Smooth muscle cell (in vitro differentiated cells): ENCODE results near the gene CHST2. TPM values are rescaled to one million over a fixed set of nuclear protein-coding genes. Genes with fewer than 3 reads are reported as not detected.

Experiments used
- DNase-seq: peaks from one replicate; lab custom pipeline; 2025; ENCODE audit not compliant: unreplicated experiment; lab: John Stamatoyannopoulos, UW
- H2AFZ ChIP-seq: fragments of 200-600 bp; sonication (generic); 2 replicates; pipeline ENCODE4 v1.6.0; 2016; ENCODE audit warnings: antibody characterized with exemption, low read depth, mild to moderate bottlenecking
- H3F3A ChIP-seq: fragments of 200-600 bp; sonication (generic); 2 replicates; pipeline ENCODE4 v1.6.0; 2017; ENCODE audit warnings: antibody characterized with exemption, low read depth
- H3K27ac ChIP-seq: fragments of 200-600 bp; sonication (generic); 2 replicates; pipeline ENCODE4 v1.5.1; 2016; ENCODE audit warnings: low read depth, mild to moderate bottlenecking
- H3K27me3 ChIP-seq: fragments of 200-600 bp; sonication (generic); 2 replicates; pipeline ENCODE4 v1.6.1; 2016; ENCODE audit warnings: low read depth, mild to moderate bottlenecking
- H3K36me3 ChIP-seq: fragments of 200-600 bp; sonication (generic); 2 replicates; pipeline ENCODE4 v1.5.1; 2016; ENCODE audit warnings: low read depth
- H3K4me1 ChIP-seq: fragments of 200-600 bp; sonication (generic); 2 replicates; pipeline ENCODE4 v1.5.1; 2016; ENCODE audit warnings: low read depth
- H3K4me2 ChIP-seq: fragments of 200-600 bp; sonication (generic); 2 replicates; pipeline ENCODE4 v1.6.0; 2016; ENCODE audit warnings: mild to moderate bottlenecking
- H3K4me3 ChIP-seq: fragments of 200-600 bp; sonication (generic); 2 replicates; pipeline ENCODE4 v1.5.1; 2016; ENCODE audit warnings: mild to moderate bottlenecking
- H3K79me2 ChIP-seq: fragments of 200-600 bp; sonication (generic); 2 replicates; pipeline ENCODE4 v1.6.0; 2016; ENCODE audit warnings: low read depth, mild to moderate bottlenecking
- H3K9ac ChIP-seq: fragments of 200-600 bp; sonication (generic); 2 replicates; pipeline ENCODE4 v1.6.0; 2016; ENCODE audit warnings: low read depth
- H3K9me3 ChIP-seq: fragments of 200-600 bp; sonication (generic); replicated peaks from 2 replicates; pipeline ENCODE4 v1.5.1; 2016; ENCODE audit warnings: low read depth
- H4K20me1 ChIP-seq: fragments of 200-600 bp; sonication (generic); 2 replicates; pipeline ENCODE4 v1.6.0; 2016; ENCODE audit warnings: low read depth
- WGBS: methylation state at CpG from one replicate; pipeline ENCODE4 v1.1.7; 2016; ENCODE audit warnings: low lambda C conversion rate; 5-methylcytosine and 5-hydroxymethylcytosine counted together
- polyA plus RNA-seq: library from polyadenylated mRNA; unstranded; fragments of >200 nt; fragmentation: Nextera tagmentation; extraction: Ambion mirVana; gene quantifications from 2 replicates; pipeline ENCODE4 v1.2.1, GENCODE V29; 2016
- total RNA-seq: library from RNA; depleted of rRNA; stranded (reverse); fragments of >200 nt; gene quantifications from 2 replicates; pipeline ENCODE4 v1.2.3, GENCODE V29; 2014
- TF ChIP-seq, protein P1 (sequence below): fragments of 200-600 bp; sonication (generic); IDR thresholded peaks from 2 replicates; pipeline ENCODE4 v1.5.1; 2017; ENCODE audit warnings: borderline replicate concordance, mild to moderate bottlenecking, antibody characterized with exemption; ENCODE audit not compliant: insufficient read depth, poor library complexity, severe bottlenecking

The CHST2 gene
- total and polyA plus RNA-seq, 2 experiments from 2014 or later: 10.4 to 16.0 TPM

DNA sequence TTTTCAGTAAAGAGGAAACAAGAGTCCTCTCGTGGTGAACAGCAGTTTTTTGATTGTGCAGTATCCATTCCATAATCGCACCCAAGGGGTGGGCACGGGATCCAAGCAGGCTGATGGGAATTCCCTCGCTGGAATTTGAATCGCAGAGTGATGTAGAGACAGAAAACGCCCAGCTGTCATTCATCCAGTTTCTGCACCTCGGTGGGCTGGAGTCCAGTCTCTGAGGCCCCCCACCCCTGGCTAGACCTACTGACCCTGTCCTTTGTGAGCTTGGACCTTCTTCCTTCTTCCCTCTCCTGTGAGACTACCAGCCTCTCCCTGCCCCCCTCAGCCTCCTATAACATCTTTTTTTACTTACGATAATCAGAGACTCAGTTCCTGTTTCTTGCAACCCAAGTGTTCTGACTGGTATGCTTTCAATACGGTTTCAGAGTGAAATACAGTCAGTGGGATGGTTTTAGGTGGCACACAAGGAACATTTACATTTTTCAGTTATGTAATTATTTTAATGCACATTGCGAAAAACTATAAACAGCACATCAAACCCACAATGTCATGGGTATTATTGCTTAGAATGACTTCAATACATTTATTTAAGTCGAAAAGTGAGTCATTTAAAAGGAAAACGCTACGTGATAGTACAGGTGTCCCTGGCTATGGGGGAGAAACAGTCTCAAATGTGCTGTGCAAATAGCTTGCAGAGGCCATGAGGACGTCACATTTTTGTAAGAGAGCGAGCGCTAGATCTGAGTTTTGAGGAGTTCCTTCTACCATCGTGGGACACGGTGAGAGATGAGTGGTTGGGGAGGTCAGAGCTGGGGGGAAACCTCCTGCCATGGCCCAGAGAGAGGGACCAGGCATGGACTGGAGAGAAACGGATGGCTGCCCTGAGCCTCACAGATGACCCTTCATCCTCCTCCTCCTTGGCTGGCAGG is 37.5 kb upstream of the CHST2 start:
- no peak overlapping the region for H3K4me2 ChIP-seq
- no peaks in the 10 kb centered on the region for H3K4me1 ChIP-seq
- no peaks in the 10 kb centered on the region for H3F3A ChIP-seq
- H3K79me2 ChIP-seq: no peaks in the 10 kb centered on the region
- H3K9ac ChIP-seq: no peak overlapping the region
- 96% methylated on average over 19 of the region's 19 CpGs for WGBS
- TF ChIP-seq, protein P1, sequence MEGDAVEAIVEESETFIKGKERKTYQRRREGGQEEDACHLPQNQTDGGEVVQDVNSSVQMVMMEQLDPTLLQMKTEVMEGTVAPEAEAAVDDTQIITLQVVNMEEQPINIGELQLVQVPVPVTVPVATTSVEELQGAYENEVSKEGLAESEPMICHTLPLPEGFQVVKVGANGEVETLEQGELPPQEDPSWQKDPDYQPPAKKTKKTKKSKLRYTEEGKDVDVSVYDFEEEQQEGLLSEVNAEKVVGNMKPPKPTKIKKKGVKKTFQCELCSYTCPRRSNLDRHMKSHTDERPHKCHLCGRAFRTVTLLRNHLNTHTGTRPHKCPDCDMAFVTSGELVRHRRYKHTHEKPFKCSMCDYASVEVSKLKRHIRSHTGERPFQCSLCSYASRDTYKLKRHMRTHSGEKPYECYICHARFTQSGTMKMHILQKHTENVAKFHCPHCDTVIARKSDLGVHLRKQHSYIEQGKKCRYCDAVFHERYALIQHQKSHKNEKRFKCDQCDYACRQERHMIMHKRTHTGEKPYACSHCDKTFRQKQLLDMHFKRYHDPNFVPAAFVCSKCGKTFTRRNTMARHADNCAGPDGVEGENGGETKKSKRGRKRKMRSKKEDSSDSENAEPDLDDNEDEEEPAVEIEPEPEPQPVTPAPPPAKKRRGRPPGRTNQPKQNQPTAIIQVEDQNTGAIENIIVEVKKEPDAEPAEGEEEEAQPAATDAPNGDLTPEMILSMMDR: no peak
- H3K27me3 ChIP-seq: no peaks in the 10 kb centered on the region
- no peak for DNase-seq
- no peak overlapping the region for H3K27ac ChIP-seq
- no peaks in the 10 kb centered on the region for H3K9me3 ChIP-seq
- H2AFZ ChIP-seq: no peak overlapping the region
- H3K36me3 ChIP-seq: no peaks in the 10 kb centered on the region
- H3K4me3 ChIP-seq: no peak overlapping the region
- H4K20me1 ChIP-seq: no peaks in the 10 kb centered on the region

DNA sequence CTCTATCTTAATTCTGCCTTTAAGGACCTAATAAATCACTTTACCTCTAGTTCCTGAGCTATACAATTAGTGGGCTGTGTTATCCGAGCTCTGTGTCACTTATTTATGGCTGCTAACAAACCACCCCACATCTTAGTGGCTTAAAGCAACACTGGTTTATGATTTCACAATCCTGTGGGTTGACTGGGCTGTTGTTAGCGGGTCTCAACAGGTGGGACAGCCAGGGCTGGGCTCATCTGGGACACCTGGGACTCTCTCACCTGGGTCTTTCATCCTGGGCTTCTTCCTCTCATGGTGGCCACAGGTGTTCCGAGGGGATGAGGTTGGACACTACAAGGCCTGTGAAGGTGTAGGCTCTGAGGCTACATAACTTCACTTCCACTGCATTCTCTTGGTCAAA is 35.8 kb upstream of the CHST2 start:
- WGBS: 72% methylated on average over 3 of the region's 3 CpGs
- no peaks in the 10 kb centered on the region for H3F3A ChIP-seq
- H2AFZ ChIP-seq: no peak overlapping the region
- no peaks in the 10 kb centered on the region for H3K79me2 ChIP-seq
- TF ChIP-seq, protein P1: no peak
- no peak overlapping the region for H3K4me3 ChIP-seq
- H3K9me3 ChIP-seq: no peaks in the 10 kb centered on the region
- H4K20me1 ChIP-seq: no peaks in the 10 kb centered on the region
- H3K4me1 ChIP-seq: peaks cover 2% of the 10 kb centered on the region
- no peaks in the 10 kb centered on the region for H3K36me3 ChIP-seq
- H3K9ac ChIP-seq: no peak overlapping the region
- no peak overlapping the region for H3K27ac ChIP-seq
- H3K27me3 ChIP-seq: no peaks in the 10 kb centered on the region
- DNase-seq: no peak
- H3K4me2 ChIP-seq: no peak overlapping the region

DNA sequence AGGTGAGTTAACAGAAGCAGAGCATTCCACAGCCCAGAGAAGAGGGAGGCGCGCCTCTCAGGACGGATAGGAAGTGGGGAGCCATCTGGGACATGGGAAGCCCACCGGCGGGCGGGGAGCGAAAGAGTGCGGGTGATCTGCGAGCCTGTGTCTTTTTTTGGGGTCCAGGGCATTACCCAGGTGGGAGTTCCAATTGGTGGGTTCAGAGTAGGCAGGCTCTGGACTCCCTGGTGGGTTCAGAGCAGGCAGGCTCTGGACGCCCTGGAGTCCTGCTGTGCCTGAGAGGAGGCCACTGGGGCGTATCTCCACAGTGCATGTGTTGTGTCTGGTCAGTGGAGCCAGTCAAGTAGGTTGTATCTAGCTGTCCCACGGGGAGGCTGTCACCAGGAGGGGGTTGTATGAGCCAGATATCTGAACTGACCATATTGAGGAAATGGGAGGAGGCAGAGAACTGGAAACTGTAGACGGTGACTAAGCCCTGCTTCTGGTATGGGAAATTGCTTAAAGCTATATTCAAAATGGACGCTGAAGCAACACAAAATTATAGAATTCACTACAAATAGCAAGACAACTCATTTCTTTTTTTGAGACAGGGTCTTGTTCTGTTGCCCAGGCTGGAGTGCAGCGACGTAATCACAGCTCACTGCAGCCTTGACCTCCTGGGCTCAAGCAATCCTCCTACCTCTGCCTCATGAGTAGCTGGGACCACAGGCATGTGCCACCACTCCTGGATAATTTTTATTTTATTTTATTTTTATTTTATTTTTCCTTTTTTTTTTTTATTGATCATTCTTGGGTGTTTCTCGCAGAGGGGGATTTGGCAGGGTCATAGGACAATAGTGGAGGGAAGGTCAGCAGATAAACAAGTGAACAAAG is 34.5 kb upstream of the CHST2 start:
- Histone ChIP-seq H2AFZ (peak overlapping the region; percentile 55), H3F3A (no peaks in the 10 kb centered on the region), H3K4me1 (peaks cover 4% of the 10 kb centered on the region), H3K9ac (no peak overlapping the region), H3K9me3 (no peaks in the 10 kb centered on the region), H4K20me1 (no peaks in the 10 kb centered on the region), H3K4me3 (no peak overlapping the region), H3K4me2 (no peak overlapping the region), H3K79me2 (no peaks in the 10 kb centered on the region), H3K36me3 (no peaks in the 10 kb centered on the region), H3K27ac (peak overlapping the region; percentile 44), H3K27me3 (no peaks in the 10 kb centered on the region)
- 74% methylated on average over 17 of the region's 17 CpGs for WGBS
- DNase-seq: no peak
- TF ChIP-seq, protein P1: no peak
